ENCODE data around the gene DENND5A. TPM values are rescaled to one million over a fixed set of nuclear protein-coding genes. Genes with fewer than 3 reads are reported as not detected.

Gene DENND5A
- total and polyA plus RNA-seq, 2 of the 8 experiments (the other 6 are each of a cell fraction or from before 2014, with no cell fraction given): 65.7 to 139 TPM

DNA sequence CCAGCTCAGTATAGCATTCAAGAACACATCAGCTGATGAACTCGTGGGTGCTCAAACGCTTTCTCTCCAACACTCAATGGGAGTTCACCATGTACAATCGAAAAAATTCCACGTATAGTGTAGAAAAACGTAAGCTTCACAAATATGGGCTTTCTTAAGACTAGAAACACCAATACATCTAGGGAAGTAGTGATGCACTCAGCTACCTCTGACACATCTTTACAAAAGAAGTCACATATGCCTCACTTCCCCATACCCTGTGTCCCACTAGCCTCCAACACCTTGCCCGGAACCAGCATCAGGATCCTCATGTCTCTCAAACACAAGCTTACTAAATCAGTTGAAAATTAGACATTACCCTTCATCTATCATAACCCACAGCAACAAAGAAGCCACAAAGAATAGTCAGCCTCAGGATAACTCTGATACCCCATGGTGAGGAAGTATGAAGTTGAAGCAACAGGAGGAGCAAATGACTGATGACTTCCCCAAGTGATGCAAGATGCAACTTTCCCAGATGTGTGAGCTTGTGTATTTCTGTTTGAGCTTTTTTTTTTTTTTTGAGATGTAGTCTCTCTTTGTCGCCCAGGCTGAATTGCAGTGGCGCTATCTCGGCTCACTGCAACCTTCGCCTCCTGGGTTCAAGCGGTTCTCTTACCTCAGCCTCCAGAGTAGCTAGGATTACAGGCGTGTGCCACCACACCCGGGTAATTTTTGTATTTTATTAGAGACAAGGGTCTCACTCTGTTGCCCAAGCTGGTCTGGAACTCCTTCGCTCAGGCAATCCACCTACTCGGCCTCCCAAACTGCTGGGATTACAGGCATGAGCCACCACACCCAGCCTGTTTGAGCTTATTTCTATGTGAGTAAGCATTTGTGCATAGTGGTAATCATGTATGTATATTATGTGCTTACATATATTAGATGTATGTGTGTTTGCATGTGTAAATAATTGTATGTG, 8.5 kb upstream of the DENND5A start (continued):
- no peak for TF ChIP-seq TEAD4 (IDR thresholded peaks at IDR 0.05; ENCODE audit: low read depth, low read length)
- no peak for TF ChIP-seq ZNF274 (IDR thresholded peaks at IDR 0.05; ENCODE audit: borderline replicate concordance, extremely low read depth, low read length)
- no peak for TF ChIP-seq BACH1 (IDR thresholded peaks at IDR 0.05; ENCODE audit: low read length)
- no peak for TF ChIP-seq RFX5 (IDR thresholded peaks at IDR 0.05; ENCODE audit: borderline replicate concordance, low read depth, low read length)
- TF ChIP-seq, protein P1, sequence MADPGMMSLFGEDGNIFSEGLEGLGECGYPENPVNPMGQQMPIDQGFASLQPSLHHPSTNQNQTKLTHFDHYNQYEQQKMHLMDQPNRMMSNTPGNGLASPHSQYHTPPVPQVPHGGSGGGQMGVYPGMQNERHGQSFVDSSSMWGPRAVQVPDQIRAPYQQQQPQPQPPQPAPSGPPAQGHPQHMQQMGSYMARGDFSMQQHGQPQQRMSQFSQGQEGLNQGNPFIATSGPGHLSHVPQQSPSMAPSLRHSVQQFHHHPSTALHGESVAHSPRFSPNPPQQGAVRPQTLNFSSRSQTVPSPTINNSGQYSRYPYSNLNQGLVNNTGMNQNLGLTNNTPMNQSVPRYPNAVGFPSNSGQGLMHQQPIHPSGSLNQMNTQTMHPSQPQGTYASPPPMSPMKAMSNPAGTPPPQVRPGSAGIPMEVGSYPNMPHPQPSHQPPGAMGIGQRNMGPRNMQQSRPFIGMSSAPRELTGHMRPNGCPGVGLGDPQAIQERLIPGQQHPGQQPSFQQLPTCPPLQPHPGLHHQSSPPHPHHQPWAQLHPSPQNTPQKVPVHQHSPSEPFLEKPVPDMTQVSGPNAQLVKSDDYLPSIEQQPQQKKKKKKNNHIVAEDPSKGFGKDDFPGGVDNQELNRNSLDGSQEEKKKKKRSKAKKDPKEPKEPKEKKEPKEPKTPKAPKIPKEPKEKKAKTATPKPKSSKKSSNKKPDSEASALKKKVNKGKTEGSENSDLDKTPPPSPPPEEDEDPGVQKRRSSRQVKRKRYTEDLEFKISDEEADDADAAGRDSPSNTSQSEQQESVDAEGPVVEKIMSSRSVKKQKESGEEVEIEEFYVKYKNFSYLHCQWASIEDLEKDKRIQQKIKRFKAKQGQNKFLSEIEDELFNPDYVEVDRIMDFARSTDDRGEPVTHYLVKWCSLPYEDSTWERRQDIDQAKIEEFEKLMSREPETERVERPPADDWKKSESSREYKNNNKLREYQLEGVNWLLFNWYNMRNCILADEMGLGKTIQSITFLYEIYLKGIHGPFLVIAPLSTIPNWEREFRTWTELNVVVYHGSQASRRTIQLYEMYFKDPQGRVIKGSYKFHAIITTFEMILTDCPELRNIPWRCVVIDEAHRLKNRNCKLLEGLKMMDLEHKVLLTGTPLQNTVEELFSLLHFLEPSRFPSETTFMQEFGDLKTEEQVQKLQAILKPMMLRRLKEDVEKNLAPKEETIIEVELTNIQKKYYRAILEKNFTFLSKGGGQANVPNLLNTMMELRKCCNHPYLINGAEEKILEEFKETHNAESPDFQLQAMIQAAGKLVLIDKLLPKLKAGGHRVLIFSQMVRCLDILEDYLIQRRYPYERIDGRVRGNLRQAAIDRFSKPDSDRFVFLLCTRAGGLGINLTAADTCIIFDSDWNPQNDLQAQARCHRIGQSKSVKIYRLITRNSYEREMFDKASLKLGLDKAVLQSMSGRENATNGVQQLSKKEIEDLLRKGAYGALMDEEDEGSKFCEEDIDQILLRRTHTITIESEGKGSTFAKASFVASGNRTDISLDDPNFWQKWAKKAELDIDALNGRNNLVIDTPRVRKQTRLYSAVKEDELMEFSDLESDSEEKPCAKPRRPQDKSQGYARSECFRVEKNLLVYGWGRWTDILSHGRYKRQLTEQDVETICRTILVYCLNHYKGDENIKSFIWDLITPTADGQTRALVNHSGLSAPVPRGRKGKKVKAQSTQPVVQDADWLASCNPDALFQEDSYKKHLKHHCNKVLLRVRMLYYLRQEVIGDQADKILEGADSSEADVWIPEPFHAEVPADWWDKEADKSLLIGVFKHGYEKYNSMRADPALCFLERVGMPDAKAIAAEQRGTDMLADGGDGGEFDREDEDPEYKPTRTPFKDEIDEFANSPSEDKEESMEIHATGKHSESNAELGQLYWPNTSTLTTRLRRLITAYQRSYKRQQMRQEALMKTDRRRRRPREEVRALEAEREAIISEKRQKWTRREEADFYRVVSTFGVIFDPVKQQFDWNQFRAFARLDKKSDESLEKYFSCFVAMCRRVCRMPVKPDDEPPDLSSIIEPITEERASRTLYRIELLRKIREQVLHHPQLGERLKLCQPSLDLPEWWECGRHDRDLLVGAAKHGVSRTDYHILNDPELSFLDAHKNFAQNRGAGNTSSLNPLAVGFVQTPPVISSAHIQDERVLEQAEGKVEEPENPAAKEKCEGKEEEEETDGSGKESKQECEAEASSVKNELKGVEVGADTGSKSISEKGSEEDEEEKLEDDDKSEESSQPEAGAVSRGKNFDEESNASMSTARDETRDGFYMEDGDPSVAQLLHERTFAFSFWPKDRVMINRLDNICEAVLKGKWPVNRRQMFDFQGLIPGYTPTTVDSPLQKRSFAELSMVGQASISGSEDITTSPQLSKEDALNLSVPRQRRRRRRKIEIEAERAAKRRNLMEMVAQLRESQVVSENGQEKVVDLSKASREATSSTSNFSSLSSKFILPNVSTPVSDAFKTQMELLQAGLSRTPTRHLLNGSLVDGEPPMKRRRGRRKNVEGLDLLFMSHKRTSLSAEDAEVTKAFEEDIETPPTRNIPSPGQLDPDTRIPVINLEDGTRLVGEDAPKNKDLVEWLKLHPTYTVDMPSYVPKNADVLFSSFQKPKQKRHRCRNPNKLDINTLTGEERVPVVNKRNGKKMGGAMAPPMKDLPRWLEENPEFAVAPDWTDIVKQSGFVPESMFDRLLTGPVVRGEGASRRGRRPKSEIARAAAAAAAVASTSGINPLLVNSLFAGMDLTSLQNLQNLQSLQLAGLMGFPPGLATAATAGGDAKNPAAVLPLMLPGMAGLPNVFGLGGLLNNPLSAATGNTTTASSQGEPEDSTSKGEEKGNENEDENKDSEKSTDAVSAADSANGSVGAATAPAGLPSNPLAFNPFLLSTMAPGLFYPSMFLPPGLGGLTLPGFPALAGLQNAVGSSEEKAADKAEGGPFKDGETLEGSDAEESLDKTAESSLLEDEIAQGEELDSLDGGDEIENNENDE (IDR thresholded peaks at IDR 0.05; ENCODE audit: insufficient replicate concordance, low read length): no peak
- no peak for TF ChIP-seq E2F6 (IDR thresholded peaks at IDR 0.05)
- no peak for TF ChIP-seq USF2 (IDR thresholded peaks at IDR 0.05; ENCODE audit: low read length)

Measured in H1 (cell line).